GM12878 (cell line): Measurements from ENCODE around the gene PTGIS. TPM values are rescaled to one million over a fixed set of nuclear protein-coding genes. Genes with fewer than 3 reads are reported as not detected.

Experiments
- ATAC-seq: fragments of 200-7000 bp; cut with Tn5 transposase; 3 replicates; pipeline ENCODE4 v1.9.1; 2020; ENCODE audit warnings: mild to moderate bottlenecking, moderate library complexity
- BruUV-seq: library from RNA; stranded (reverse); fragments of 400-500 nt; replicated peaks from 2 replicates; lab custom pipeline; 2021; lab: Mats Ljungman, UMichigan
- CTCF ChIA-PET: fragments of 300-600 bp; sonication (Branson Sonifier 250); formaldehyde crosslinking; extraction: SDS; loops from one replicate; lab custom pipeline; 2021; ENCODE audit warnings: inconsistent platforms; lab: Yijun Ruan, JAX
- POLR2A ChIA-PET: fragments of 350-600 bp; formaldehyde crosslinking; extraction: SDS; loops from one replicate; lab custom pipeline; 2021; ENCODE audit warnings: inconsistent platforms; lab: Charles Lee
- RAD21 ChIA-PET: fragments of 300-600 bp; sonication (Branson Sonifier 250); formaldehyde crosslinking; loops from one replicate; lab custom pipeline; 2023; ENCODE audit warnings: antibody characterized with exemption; ENCODE audit not compliant: unreplicated experiment; lab: Charles Lee
- SMC1A ChIA-PET: fragments of 300-600 bp; sonication (Branson Sonifier 250); formaldehyde crosslinking; loops from one replicate; lab custom pipeline; 2023; ENCODE audit not compliant: unreplicated experiment, uncharacterized antibody; lab: Charles Lee
- DNase-seq: peaks from one replicate; pipeline ENCODE4 v3.0.0-alpha.2; 2011; ENCODE audit warnings: low read depth, low spot score
- FAIRE-seq: peaks from 3 replicates; lab custom pipeline; 2011; peaks lifted over from hg19 to GRCh38; lab: Jason Lieb, UNC
- H2AFZ ChIP-seq: 2 replicates; pipeline ENCODE4 v1.6.0; 2011; ENCODE audit warnings: low read depth, low read length, control low read depth; ENCODE audit not compliant: control insufficient read depth
- H3K27ac ChIP-seq: 2 replicates; pipeline ENCODE4 v1.5.1; 2011; ENCODE audit warnings: control low read depth; ENCODE audit not compliant: control insufficient read depth, insufficient read depth
- H3K27me3 ChIP-seq, 2 experiments: replicated peaks in 1 of 2; 2 replicates each; pipeline versions ENCODE4 v1.6.0 to v1.6.1; 2011; ENCODE audit warnings: low read length in 1 of 2; ENCODE audit not compliant: control insufficient read depth in 2 of 2, insufficient read depth in 2 of 2
- H3K36me3 ChIP-seq, 2 experiments: 2 replicates each; pipeline ENCODE4 v1.5.1; 2011; ENCODE audit warnings: low read length in 1 of 2; ENCODE audit not compliant: control insufficient read depth in 2 of 2, insufficient read depth in 2 of 2
- H3K4me1 ChIP-seq: 2 replicates; pipeline ENCODE4 v1.6.1; 2011; ENCODE audit warnings: mild to moderate bottlenecking, low read length, moderate library complexity, mixed read lengths; ENCODE audit not compliant: control insufficient read depth, insufficient read depth
- H3K4me2 ChIP-seq: 2 replicates; pipeline ENCODE4 v1.6.0; 2011; ENCODE audit warnings: control low read depth; ENCODE audit not compliant: control insufficient read depth, insufficient read depth
- H3K4me3 ChIP-seq: fragments of 200-600 bp; sonication (generic); 2 replicates; pipeline ENCODE4 v1.5.1; 2016
- H3K79me2 ChIP-seq: 2 replicates; pipeline ENCODE4 v1.6.0; 2011; ENCODE audit warnings: low read length; ENCODE audit not compliant: control insufficient read depth, insufficient read depth
- H3K9ac ChIP-seq: 2 replicates; pipeline ENCODE4 v1.8.0; 2011; ENCODE audit warnings: low read length, control low read depth, mixed read lengths; ENCODE audit not compliant: control insufficient read depth, insufficient read depth
- H3K9me3 ChIP-seq: replicated peaks from 3 replicates; pipeline ENCODE4 v1.5.1; 2011; ENCODE audit warnings: mild to moderate bottlenecking, low read length; ENCODE audit not compliant: control insufficient read depth, insufficient read depth
- H4K20me1 ChIP-seq: 2 replicates; pipeline ENCODE4 v1.6.0; 2011; ENCODE audit not compliant: control insufficient read depth, insufficient read depth
- GATAD2B ChIP-seq: fragments of 450-650 bp; conservative IDR thresholded peaks from 2 replicates; pipeline ENCODE4 v1.6.1; 2017; ENCODE audit warnings: low read depth, mild to moderate bottlenecking, moderate library complexity
- NFXL1 ChIP-seq: fragments of 450-650 bp; IDR thresholded peaks from 2 replicates; pipeline ENCODE4 v1.6.1; 2017; ENCODE audit warnings: antibody characterized with exemption, mild to moderate bottlenecking, borderline replicate concordance
- RBBP5 ChIP-seq: fragments of 200-600 bp; sonication (generic); conservative IDR thresholded peaks from 2 replicates; pipeline ENCODE4 v1.6.1; 2016
- TCF7 ChIP-seq: IDR thresholded peaks from 2 replicates; pipeline ENCODE4 v1.6.1; 2014; ENCODE audit warnings: antibody characterized with exemption, borderline replicate concordance
- WGBS: methylation state at CpG from one replicate; pipeline ENCODE4 v1.1.6; 2016; ENCODE audit warnings: low lambda C conversion rate; ENCODE audit not compliant: insufficient replicate concordance, insufficient coverage; ENCODE audit errors: missing lambda C conversion rate; 5-methylcytosine and 5-hydroxymethylcytosine counted together
- in situ Hi-C: fragments of 300-500 bp; cut with MboI; formaldehyde crosslinking; loops from 9 replicates; pipeline ENCODE4 v1.14.3; 2018; ENCODE audit warnings: mixed read lengths
- intact Hi-C: fragments of 100-400 bp; cut with micrococcal nuclease; formaldehyde crosslinking; loops from one replicate; pipeline ENCODE4 v1.14.2; 2022; ENCODE audit not compliant: unreplicated experiment
- polyA plus RNA-seq, 11 experiments: library from polyadenylated mRNA; depleted of rRNA in 4 of 11; unstranded in 6 of 11; stranded (reverse) in 5 of 11; fragments of >200 nt; fragmentation: Nextera tagmentation in 4 of 11; fragmentation: Illumina TruSeq in 1 of 11; extraction: Ambion mirVana in 4 of 11; extraction: Trizol in 1 of 11; gene quantifications; 1 replicate in 1 of 11; 2 replicates in 10 of 11; pipeline versions ENCODE4 v1.2.1 to v1.2.3, GENCODE V29; 2011 to 2016; ENCODE audit warnings: inconsistent platforms in 2 of 11, missing spikeins in 2 of 11, low read depth in 1 of 11
- total RNA-seq, 4 experiments: library from RNA; depleted of rRNA in 3 of 4; stranded (reverse); fragments of >200 nt in 3 of 4; fragmentation: Illumina TruSeq in 1 of 4; extraction: Trizol in 1 of 4; gene quantifications; 2 replicates each; pipeline versions ENCODE4 v1.2.1 to v1.2.3, GENCODE V29; 2013 to 2021

The PTGIS gene
- total and polyA plus RNA-seq, 10 of the 15 experiments (the other 5 are each of a cell fraction or from before 2014, with no cell fraction given), result 0.10 TPM; not detected in 9

DNA sequence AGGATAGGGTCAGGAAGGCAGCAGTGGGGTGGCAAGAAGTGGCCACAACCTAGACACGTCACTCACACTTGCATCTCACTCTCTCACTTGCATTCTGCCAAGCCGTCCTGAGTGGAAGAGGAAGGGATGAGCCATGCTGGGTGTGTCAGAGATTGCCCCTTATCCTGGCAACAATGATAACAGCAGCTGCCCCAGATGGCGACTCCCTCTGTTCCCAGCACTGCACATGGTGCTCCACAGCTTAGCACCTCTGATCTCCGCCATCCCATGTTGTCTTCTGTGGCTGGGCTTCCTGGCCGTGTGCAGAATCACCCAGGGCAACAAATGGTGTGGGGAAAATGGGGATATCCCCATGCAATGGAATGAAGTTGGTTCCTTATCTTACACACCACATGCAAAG is 96.5 kb downstream of the PTGIS start:
- no peak overlapping the region for H3K4me3 ChIP-seq
- FAIRE-seq, result no peak
- H3K4me1 ChIP-seq, result no peaks in the 10 kb centered on the region
- ChIA-PET RAD21 (no interaction called here), SMC1A (no interaction called here), CTCF (interaction anchor here (0.6 kb wide), 1 partner anchor 140 kb away, joined by 3 read pairs; no protein-coding TSS in a partner anchor), POLR2A (no interaction called here)
- H3K79me2 ChIP-seq, result no peaks in the 10 kb centered on the region
- WGBS, result 0% methylated on average over 5 of the region's 5 CpGs
- ATAC-seq, result no peak
- H4K20me1 ChIP-seq, result no peaks in the 10 kb centered on the region
- no peaks in the 10 kb centered on the region for H3K9me3 ChIP-seq
- no peak overlapping the region for H3K4me2 ChIP-seq
- H3K36me3 ChIP-seq, result no peaks in the 10 kb centered on the region
- intact Hi-C loops (no loop called here), in situ Hi-C loops (no loop called here)
- BruUV-seq, result no TSS peak
- H2AFZ ChIP-seq, result no peak overlapping the region
- no peak overlapping the region for H3K27ac ChIP-seq
- TF ChIP-seq TCF7, result no peak
- no peak for DNase-seq
- peaks cover 0 to 11% of the 10 kb centered on the region in 2 experiments for H3K27me3 ChIP-seq
- H3K9ac ChIP-seq, result no peak overlapping the region

DNA sequence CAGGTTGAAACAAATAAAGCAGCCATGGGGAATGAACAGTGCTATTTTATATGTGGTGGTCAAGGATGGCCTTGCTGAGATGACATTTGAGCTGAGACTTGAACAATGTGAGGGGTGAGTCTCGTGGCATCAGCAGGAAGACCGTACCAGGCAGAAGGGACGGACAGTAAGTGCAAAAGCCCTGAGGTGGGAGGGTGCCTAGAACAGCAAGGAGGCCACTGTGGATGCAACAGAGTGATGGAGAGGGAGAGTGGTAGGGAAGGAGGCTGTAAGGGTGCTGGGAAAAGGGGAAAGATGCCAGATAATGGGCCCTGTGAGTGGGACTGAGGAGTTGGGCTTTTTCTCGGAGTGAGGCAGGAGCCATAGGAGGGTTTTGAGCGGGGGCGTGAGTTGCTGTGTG is 97.0 kb downstream of the PTGIS start:
- no peak overlapping the region for H3K9ac ChIP-seq
- H3K4me2 ChIP-seq, result no peak overlapping the region
- DNase-seq (no peak), ATAC-seq (no peak), FAIRE-seq (no peak)
- no peak overlapping the region for H2AFZ ChIP-seq
- no peaks in the 10 kb centered on the region for H4K20me1 ChIP-seq
- no peaks in the 10 kb centered on the region for H3K4me1 ChIP-seq
- no peaks in the 10 kb centered on the region for H3K36me3 ChIP-seq
- POLR2A ChIA-PET, result no interaction called here
- CTCF ChIA-PET, result no interaction called here
- TF ChIP-seq GATAD2B (no peak), RBBP5 (no peak), NFXL1 (no peak)
- H3K9me3 ChIP-seq, result no peaks in the 10 kb centered on the region
- in situ Hi-C loops (no loop called here), intact Hi-C loops (no loop called here)
- peaks cover 0 to 11% of the 10 kb centered on the region in 2 experiments for H3K27me3 ChIP-seq
- BruUV-seq, result no TSS peak
- H3K27ac ChIP-seq, result no peak overlapping the region
- RAD21 ChIA-PET, result no interaction called here
- WGBS, result 50% methylated on average over 6 of the region's 6 CpGs
- no peaks in the 10 kb centered on the region for H3K79me2 ChIP-seq
- no peak overlapping the region for H3K4me3 ChIP-seq
- SMC1A ChIA-PET, result no interaction called here
